ENCODE results near the gene CEP164.

- TF ChIP-seq CTCF (IDR thresholded peaks at IDR 0.05; ENCODE audit: low read depth, low read length) (peak; percentile 98), EZH2phosphoT487 (IDR thresholded peaks at IDR 0.05; ENCODE audit: low read depth) (no peak)
Measured at GRCh38 chr11:117426297-117426685, 98.6 kb downstream of the CEP164 start.

All from OCI-LY3 (cell line).